Measurements from ENCODE around the gene KBTBD2.
"Not testable (repeated sequence)": the region's sequence is repeated elsewhere in the genome, so short reads cannot be mapped to it uniquely, and the experiment has no call there.

KBTBD2 gene

GRCh38 chr7:32848655-32849054 is 42.9 kb downstream of the KBTBD2 start:
- DNase-seq = not testable (repeated sequence)

- peak; percentile 92 for DNase-seq
Observed at GRCh38 chr7:32846630-32847225, 44.8 kb downstream of the KBTBD2 start.

DNA sequence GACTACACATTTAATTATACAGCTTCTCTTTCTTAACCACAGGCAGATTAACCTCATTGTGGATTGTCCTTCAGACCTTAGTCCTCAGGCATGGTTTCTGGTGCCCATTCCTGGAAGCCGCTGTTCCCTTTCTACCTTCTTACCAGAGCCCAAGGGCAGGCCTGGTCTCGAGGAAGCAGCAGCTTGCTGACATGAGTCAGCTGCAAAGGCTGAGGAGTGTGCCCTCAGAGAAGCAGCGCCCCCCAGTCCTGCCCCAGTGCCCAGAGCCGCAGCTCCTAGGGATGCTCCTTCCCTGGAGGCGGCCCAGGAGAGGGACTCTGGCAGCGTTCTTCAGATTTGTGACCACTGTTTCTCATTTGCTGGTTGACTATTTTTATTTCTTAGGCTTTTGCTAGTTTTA is 46.8 kb downstream of the KBTBD2 start:
- not testable (repeated sequence) for DNase-seq

- not testable (repeated sequence) for DNase-seq
Observed at GRCh38 chr7:32843763-32844162, 47.8 kb downstream of the KBTBD2 start.

GRCh38 chr7:32839846-32840245 is 51.7 kb downstream of the KBTBD2 start:
- not testable (repeated sequence) for DNase-seq

DNA sequence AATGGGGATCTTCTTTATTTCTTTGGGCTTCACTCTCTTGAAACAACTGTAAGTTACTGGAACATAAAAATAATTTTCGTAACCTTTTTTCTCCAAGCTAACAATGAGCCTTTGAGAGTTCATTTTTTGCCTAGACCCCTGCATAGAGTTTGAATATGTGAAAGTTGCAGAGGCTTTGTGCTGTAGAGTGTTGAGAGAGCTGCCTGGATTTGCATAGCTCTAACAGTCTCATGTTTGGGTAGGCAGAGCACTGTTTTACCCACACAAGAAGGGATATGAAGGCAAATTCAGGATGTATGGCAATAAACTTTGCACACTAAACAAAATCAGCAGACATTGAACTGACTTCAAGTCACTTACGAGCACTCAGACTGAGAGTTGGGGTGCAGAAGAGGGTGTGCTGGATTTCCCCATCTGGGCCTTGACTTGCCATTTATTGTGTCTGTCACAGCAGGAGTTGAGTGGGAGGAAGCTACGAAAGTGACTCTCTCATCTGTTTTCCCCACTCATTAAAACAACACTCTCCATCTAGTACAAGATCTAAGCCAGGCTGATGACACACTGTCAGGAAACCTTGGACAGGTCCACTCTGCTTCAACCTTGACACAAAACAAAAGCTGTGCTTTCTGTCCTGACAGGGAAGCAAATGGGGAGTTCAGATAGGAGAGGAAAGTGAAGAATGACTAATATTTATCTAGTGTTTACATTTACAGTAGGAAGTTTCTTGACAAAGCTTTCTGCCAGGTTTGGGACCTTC is 62.4 kb downstream of the KBTBD2 start:
- DNase-seq = not testable (repeated sequence)
